Loucy (cell line): ENCODE data around the gene HPGD.

ENCODE experiments used
- CTCF ChIP-seq: fragments of 200-600 bp; sonication (generic); conservative IDR thresholded peaks from 2 replicates; pipeline ENCODE4 v1.5.1; 2014; ENCODE audit warnings: mild to moderate bottlenecking, antibody characterized with exemption, low read length
- EZH2phosphoT487 ChIP-seq: fragments of 200-600 bp; IDR thresholded peaks from 2 replicates; pipeline ENCODE4 v1.6.1; 2018; ENCODE audit warnings: antibody characterized with exemption, mild to moderate bottlenecking, moderate library complexity, borderline replicate concordance

GRCh38 chr4:174505007-174505406 is 17.3 kb downstream of the HPGD start:
- TF ChIP-seq CTCF (no peak), EZH2phosphoT487 (no peak)
